Left ventricle myocardium inferior (tissue), 1 donor: ENCODE measurements around the gene TMEM158. TPM values are rescaled to one million over a fixed set of nuclear protein-coding genes. Genes with fewer than 3 reads are reported as not detected.

ENCODE experiments used
- DNase-seq: peaks from one replicate; pipeline ENCODE4 v3.0.0-alpha.2; 2020
- H3K27ac ChIP-seq: fragments of 200-600 bp; replicated peaks from 2 replicates; pipeline ENCODE4 v1.8.0; 2021
- H3K27me3 ChIP-seq: fragments of 200-600 bp; 2 replicates; pipeline ENCODE4 v1.8.0; 2021; ENCODE audit warnings: low read depth
- H3K36me3 ChIP-seq: fragments of 200-600 bp; 2 replicates; pipeline ENCODE4 v1.8.0; 2021
- H3K4me1 ChIP-seq: fragments of 200-600 bp; 2 replicates; pipeline ENCODE4 v1.8.0; 2021
- H3K4me3 ChIP-seq: fragments of 200-600 bp; 2 replicates; pipeline ENCODE4 v1.8.0; 2021; ENCODE audit warnings: mild to moderate bottlenecking, moderate library complexity
- H3K9me3 ChIP-seq: fragments of 200-600 bp; replicated peaks from 2 replicates; pipeline ENCODE4 v1.8.0; 2021
- CTCF ChIP-seq: fragments of 200-600 bp; IDR thresholded peaks from 2 replicates; pipeline ENCODE4 v1.8.0; 2021; ENCODE audit warnings: antibody characterized with exemption, mild to moderate bottlenecking, borderline replicate concordance
- intact Hi-C: fragments of 100-400 bp; cut with micrococcal nuclease; formaldehyde crosslinking; loops from one replicate; pipeline ENCODE4 v1.11.0; 2022
- total RNA-seq: library from RNA; stranded (reverse); fragmentation: NEBNext Ultra II Directional; extraction: Animal tissue kit (Norgen Biotek cat#: 25700); gene quantifications from one replicate; pipeline ENCODE4 v1.2.1, GENCODE V29; 2021
- donor health status: DM: no; HTN: yes; CAD: no; lungs with severe emphysema.

TMEM158 gene
- total RNA-seq, 1 donor from 2014 or later: 0.60 TPM

GRCh38 chr3:45198264-45199260, 27.5 kb downstream of the TMEM158 start:
- H3K4me1 ChIP-seq: no peaks in the 10 kb centered on the region
- H3K27ac ChIP-seq: no peak overlapping the region
- no peak overlapping the region for H3K4me3 ChIP-seq
- intact Hi-C loops: no loop called here
- TF ChIP-seq CTCF: no peak
- H3K36me3 ChIP-seq: no peaks in the 10 kb centered on the region
- peaks cover 55% of the 10 kb centered on the region for H3K27me3 ChIP-seq
- no peak for DNase-seq
- H3K9me3 ChIP-seq: no peaks in the 10 kb centered on the region

GRCh38 chr3:45194791-45195190, 31.3 kb downstream of the TMEM158 start:
- no peak overlapping the region for H3K4me3 ChIP-seq
- H3K9me3 ChIP-seq: no peaks in the 10 kb centered on the region
- DNase-seq: no peak
- no peaks in the 10 kb centered on the region for H3K36me3 ChIP-seq
- TF ChIP-seq CTCF: no peak
- H3K27ac ChIP-seq: no peak overlapping the region
- H3K4me1 ChIP-seq: no peaks in the 10 kb centered on the region
- intact Hi-C loops: no loop called here
- H3K27me3 ChIP-seq: peaks cover 53% of the 10 kb centered on the region

- no peak for TF ChIP-seq CTCF
- Histone ChIP-seq H3K9me3 (no peaks in the 10 kb centered on the region), H3K4me3 (no peak overlapping the region), H3K4me1 (no peaks in the 10 kb centered on the region), H3K27ac (no peak overlapping the region), H3K27me3 (peaks cover 33% of the 10 kb centered on the region), H3K36me3 (no peaks in the 10 kb centered on the region)
- intact Hi-C loops: no loop called here
- no peak for DNase-seq
Measured at GRCh38 chr3:45191924-45192417, 34.1 kb downstream of the TMEM158 start.

- Histone ChIP-seq H3K27ac (no peak overlapping the region), H3K27me3 (peaks cover 30% of the 10 kb centered on the region), H3K36me3 (no peaks in the 10 kb centered on the region), H3K9me3 (no peaks in the 10 kb centered on the region), H3K4me3 (no peak overlapping the region), H3K4me1 (no peaks in the 10 kb centered on the region)
- no peak for DNase-seq
- intact Hi-C loops: no loop called here
- TF ChIP-seq CTCF: no peak
Measured at GRCh38 chr3:45191424-45191823, 34.7 kb downstream of the TMEM158 start.

- Histone ChIP-seq H3K4me3 (no peak overlapping the region), H3K9me3 (no peaks in the 10 kb centered on the region), H3K4me1 (no peaks in the 10 kb centered on the region), H3K27me3 (peaks cover 9% of the 10 kb centered on the region), H3K36me3 (no peaks in the 10 kb centered on the region), H3K27ac (no peak overlapping the region)
- intact Hi-C loops: no loop called here
- no peak for TF ChIP-seq CTCF
- no peak for DNase-seq
Measured at GRCh38 chr3:45188719-45189659, 37.1 kb downstream of the TMEM158 start.
